A673 (cell line): ENCODE data around the gene VAC14. TPM values are rescaled to one million over a fixed set of nuclear protein-coding genes. Genes with fewer than 3 reads are reported as not detected.

Experiments
- BruUV-seq: library from RNA; stranded (reverse); fragments of 400-500 nt; replicated peaks from 2 replicates; lab custom pipeline; 2021; lab: Mats Ljungman, UMichigan
- CTCF ChIA-PET: fragments of 300-600 bp; sonication (Branson Sonifier 250); formaldehyde crosslinking; loops from one replicate; lab custom pipeline; 2022; ENCODE audit warnings: antibody characterized with exemption; lab: Charles Lee
- POLR2A ChIA-PET: fragments of 300-600 bp; sonication (Branson Sonifier 250); formaldehyde crosslinking; loops from one replicate; lab custom pipeline; 2022; ENCODE audit warnings: antibody characterized with exemption; ENCODE audit not compliant: low non-redundant PET; lab: Charles Lee
- DNase-seq: peaks from one replicate; pipeline ENCODE4 v3.0.0-alpha.2; 2015; ENCODE audit warnings: low spot score
- H3K27ac ChIP-seq: fragments of 200-600 bp; sonication (generic); 2 replicates; pipeline ENCODE4 v1.5.1; 2016; ENCODE audit warnings: mixed run types, low read depth, mild to moderate bottlenecking, mixed read lengths, antibody characterized with exemption, low read length; ENCODE audit not compliant: poor library complexity, severe bottlenecking
- H3K27me3 ChIP-seq: fragments of 200-600 bp; sonication (generic); replicated peaks from 2 replicates; pipeline ENCODE4 v1.6.1; 2017; ENCODE audit warnings: mixed run types, low read depth, mild to moderate bottlenecking, mixed read lengths, antibody characterized with exemption, low read length; ENCODE audit not compliant: insufficient read depth, poor library complexity
- H3K36me3 ChIP-seq: fragments of 200-600 bp; sonication (generic); 2 replicates; pipeline ENCODE4 v1.6.1; 2016; ENCODE audit warnings: mixed run types, mild to moderate bottlenecking, mixed read lengths, antibody characterized with exemption, low read length; ENCODE audit not compliant: insufficient read depth, poor library complexity, severe bottlenecking
- H3K4me1 ChIP-seq: fragments of 200-600 bp; sonication (generic); 2 replicates; pipeline ENCODE4 v1.6.1; 2017; ENCODE audit warnings: mixed run types, mild to moderate bottlenecking, mixed read lengths, antibody characterized with exemption, low read length; ENCODE audit not compliant: insufficient read depth, poor library complexity, severe bottlenecking
- H3K4me3 ChIP-seq: fragments of 200-600 bp; sonication (generic); 2 replicates; pipeline ENCODE4 v1.5.1; 2016; ENCODE audit warnings: low read depth, mixed run types, mild to moderate bottlenecking, mixed read lengths, low read length; ENCODE audit not compliant: poor library complexity, severe bottlenecking
- H3K9me3 ChIP-seq: fragments of 200-600 bp; sonication (generic); 2 replicates; pipeline ENCODE4 v1.6.1; 2016; ENCODE audit warnings: mixed run types, low read depth, mild to moderate bottlenecking, mixed read lengths, antibody characterized with exemption, low read length; ENCODE audit not compliant: poor library complexity, severe bottlenecking
- CTCF ChIP-seq: fragments of 300-800, 200-600 bp; sonication (generic); conservative IDR thresholded peaks from 2 replicates; pipeline ENCODE4 v1.5.1; 2017; ENCODE audit warnings: low read depth, mild to moderate bottlenecking, antibody characterized with exemption, low read length, moderate library complexity, mixed read lengths
- EZH2 ChIP-seq: fragments of 200-600 bp; sonication (generic); IDR thresholded peaks from 2 replicates; pipeline ENCODE4 v1.6.1; 2017; ENCODE audit warnings: borderline replicate concordance, low read depth, mild to moderate bottlenecking, mixed read lengths, antibody characterized with exemption, low read length; ENCODE audit not compliant: poor library complexity, severe bottlenecking
- intact Hi-C: fragments of 100-400 bp; cut with micrococcal nuclease; formaldehyde crosslinking; loops from one replicate; pipeline ENCODE4 v1.10.0; 2022; ENCODE audit not compliant: unreplicated experiment
- total RNA-seq: library from RNA; stranded (reverse); gene quantifications from 2 replicates; pipeline ENCODE4 v1.2.3, GENCODE V29; 2021

The VAC14 gene
- total RNA-seq, 1 experiment from 2014 or later = 46.6 TPM

- CTCF ChIA-PET = interaction anchor here (0.6 to 3.3 kb wide), 2 partner anchors 10 to 92 kb away, joined by 4 to 21 read pairs; no protein-coding TSS in a partner anchor
- Histone ChIP-seq H3K27ac (no peak overlapping the region), H3K9me3 (no peaks in the 10 kb centered on the region), H3K4me3 (no peak overlapping the region), H3K4me1 (peaks cover 4% of the 10 kb centered on the region), H3K36me3 (peaks cover 35% of the 10 kb centered on the region), H3K27me3 (no peaks in the 10 kb centered on the region)
- no peak for DNase-seq
- no peak for TF ChIP-seq CTCF
- intact Hi-C loops = no loop called here
- no TSS peak for BruUV-seq
- POLR2A ChIA-PET = no interaction called here
Measured at GRCh38 chr16:70678898-70679670, 121.9 kb downstream of the VAC14 start.

- intact Hi-C loops = no loop called here
- CTCF ChIA-PET = interaction anchor here (3.3 kb wide), 1 partner anchor 93 kb away, joined by 21 read pairs; no protein-coding TSS in a partner anchor
- no TSS peak for BruUV-seq
- POLR2A ChIA-PET = no interaction called here
- H3K27ac ChIP-seq = no peak overlapping the region
- H3K36me3 ChIP-seq = peaks cover 42% of the 10 kb centered on the region
- H3K27me3 ChIP-seq = no peaks in the 10 kb centered on the region
- no peak overlapping the region for H3K4me3 ChIP-seq
- no peak for DNase-seq
- H3K4me1 ChIP-seq = peaks cover 4% of the 10 kb centered on the region
- H3K9me3 ChIP-seq = no peaks in the 10 kb centered on the region
- TF ChIP-seq EZH2 = no peak
- TF ChIP-seq CTCF = no peak
Measured at GRCh38 chr16:70678121-70678897, 122.6 kb downstream of the VAC14 start.

DNA sequence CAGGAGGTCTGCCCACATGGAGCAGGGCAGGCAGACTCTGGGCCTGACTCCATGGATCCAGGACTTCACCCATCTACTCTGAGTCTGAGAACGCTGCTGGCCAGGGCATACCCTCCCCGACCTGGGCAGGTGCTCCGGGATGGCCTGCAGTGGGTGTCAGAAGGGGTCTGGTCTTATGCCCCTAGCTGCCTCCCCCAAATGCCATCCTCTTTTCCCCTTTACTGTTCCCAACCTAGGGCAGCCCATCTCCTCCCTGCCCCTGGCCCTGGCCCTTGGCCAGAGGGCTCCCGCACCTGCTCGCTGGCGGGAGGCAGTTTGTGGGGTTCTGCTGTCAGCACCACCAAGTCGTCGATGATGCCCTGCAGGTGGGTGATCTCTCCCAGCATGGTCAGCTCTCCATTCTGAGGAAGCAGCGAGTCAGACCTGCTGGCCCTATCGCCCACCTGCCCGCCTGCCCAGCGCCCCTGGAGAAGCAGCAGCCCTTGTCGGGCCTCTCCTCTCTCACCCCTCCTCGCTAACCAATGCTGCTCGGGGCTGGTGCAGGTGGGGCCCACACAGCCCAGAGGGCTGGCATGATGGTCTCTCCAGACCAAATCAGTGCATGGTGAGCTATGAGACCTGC lies 123.3 kb downstream of the VAC14 start:
- TF ChIP-seq CTCF (no peak), EZH2 (no peak)
- CTCF ChIA-PET = no interaction called here
- POLR2A ChIA-PET = no interaction called here
- DNase-seq = no peak
- intact Hi-C loops = no loop called here
- H3K27me3 ChIP-seq = no peaks in the 10 kb centered on the region
- H3K9me3 ChIP-seq = no peaks in the 10 kb centered on the region
- no peak overlapping the region for H3K27ac ChIP-seq
- H3K4me3 ChIP-seq = no peak overlapping the region
- peaks cover 49% of the 10 kb centered on the region for H3K36me3 ChIP-seq
- BruUV-seq = no TSS peak
- H3K4me1 ChIP-seq = peaks cover 4% of the 10 kb centered on the region
